GM08714 (cell line): ENCODE data around the gene WDR4.
"Not testable (repeated sequence)": the region's sequence is repeated elsewhere in the genome, so short reads cannot be mapped to it uniquely, and the experiment has no call there.

Source experiments
- H3K4me3 ChIP-seq: fragments of 200-500 bp; sonication (Bioruptor generic); 2 replicates; pipeline ENCODE4 v1.5.1; 2014; ENCODE audit warnings: mild to moderate bottlenecking, low read length, inconsistent platforms
- ZNF274 ChIP-seq: IDR thresholded peaks from 2 replicates; pipeline ENCODE4 v1.6.1; 2012; ENCODE audit warnings: mild to moderate bottlenecking, low read depth, low read length

Gene WDR4

DNA sequence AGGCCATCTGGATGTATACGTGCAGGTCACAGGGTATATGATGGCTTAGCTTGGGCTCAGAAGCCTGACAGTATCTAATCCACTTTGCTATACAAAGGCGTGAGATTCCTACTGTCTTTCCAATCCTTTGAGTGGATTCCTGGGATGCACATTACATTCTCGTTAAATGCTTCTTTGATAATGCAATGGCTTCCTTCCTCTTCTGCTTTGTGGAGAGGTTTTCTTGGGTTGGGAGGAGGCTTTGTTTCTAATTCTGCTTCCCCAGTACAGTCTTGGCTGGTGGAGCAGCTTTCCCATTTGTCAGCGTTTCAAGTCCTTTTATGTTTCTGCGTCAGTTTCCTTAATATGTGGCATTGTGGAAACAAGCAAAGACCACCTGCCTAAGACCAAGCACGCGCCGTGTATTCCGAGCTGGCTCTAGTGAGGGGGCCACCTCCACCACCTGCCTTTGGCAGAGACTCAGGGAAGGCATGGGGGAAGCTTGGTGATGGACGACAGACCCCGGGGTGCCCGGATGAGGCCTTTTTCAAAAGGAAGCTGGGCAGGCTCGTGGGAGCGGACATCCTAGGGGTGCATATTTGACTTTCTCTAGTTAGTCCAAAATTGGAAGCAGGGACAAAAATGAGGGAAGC lies 72.7 kb downstream of the WDR4 start:
- TF ChIP-seq ZNF274, result no peak
- H3K4me3 ChIP-seq, result no peak overlapping the region

DNA sequence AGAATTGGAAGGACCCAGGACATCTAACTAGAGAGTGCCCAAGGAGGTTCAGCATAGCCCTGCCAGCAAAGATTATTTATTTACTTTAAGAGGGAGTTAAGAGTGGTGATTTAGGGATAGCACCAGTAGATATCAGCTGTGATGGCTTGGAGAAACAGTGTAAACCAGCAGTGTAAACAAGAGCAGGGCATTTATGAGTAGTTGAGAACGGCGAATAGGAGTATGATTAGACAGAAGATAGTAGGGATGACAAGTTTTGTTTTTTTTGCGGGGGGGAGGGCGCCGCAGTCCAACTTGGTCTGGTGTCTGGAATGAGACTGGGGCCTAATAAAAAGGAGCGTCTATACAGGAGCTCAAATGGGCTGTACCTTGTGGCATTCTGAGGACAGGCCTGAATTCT lies 77.7 kb downstream of the WDR4 start:
- not testable (repeated sequence) for H3K4me3 ChIP-seq

DNA sequence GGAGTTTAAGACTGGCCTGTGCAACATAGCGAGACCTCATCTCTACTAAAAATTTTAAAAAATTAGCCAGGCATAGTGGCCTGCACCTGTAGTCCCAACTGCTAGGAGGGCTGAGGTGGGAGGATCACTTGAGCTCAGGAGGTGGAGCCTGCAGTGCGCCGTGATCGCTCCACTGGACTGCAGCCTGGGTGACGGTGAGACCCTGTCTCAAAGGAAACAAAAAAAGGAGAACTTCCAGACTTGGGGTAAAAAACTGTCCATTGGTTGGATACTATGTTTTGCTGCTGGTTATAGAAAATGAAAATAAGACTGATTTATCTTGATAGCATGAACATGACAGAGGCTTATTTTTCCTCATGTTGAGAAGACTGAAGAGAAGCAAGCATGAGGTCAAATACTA lies 79.4 kb downstream of the WDR4 start:
- H3K4me3 ChIP-seq, result no peak overlapping the region
- no peak for TF ChIP-seq ZNF274

DNA sequence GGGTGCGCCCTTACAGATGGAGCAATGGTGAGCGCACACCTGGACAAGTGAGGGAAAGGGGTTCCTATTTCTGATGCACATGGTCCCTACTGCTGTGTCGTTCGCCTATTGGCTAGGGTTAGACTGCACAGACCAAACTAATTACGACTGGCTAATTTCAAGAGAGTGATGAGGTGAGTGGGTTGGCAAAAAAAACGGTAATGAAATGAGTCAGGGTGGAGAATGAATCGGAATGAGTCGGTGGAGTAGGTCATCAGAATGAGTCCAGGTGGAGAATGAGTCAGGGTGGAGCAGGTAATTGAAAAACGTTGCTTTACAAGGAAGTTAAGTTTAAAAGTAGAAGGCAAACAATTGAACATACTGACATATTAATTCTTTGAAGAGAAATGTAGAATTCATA lies 79.8 kb downstream of the WDR4 start:
- TF ChIP-seq ZNF274, result no peak
- H3K4me3 ChIP-seq, result no peak overlapping the region
